Gastrocnemius medialis (tissue), 4 donors: ENCODE measurements around the gene SULT1C3. TPM values are rescaled to one million over a fixed set of nuclear protein-coding genes. Genes with fewer than 3 reads are reported as not detected.

ENCODE experiments used
- ATAC-seq, 2 donors: fragments of 150-250 bp; one replicate each; pipeline ENCODE4 v1.9.1; 2016
- DNase-seq, 2 donors: peaks; one replicate each; pipeline ENCODE4 v3.0.0-alpha.2; 2019
- H3K27ac ChIP-seq, 4 donors: fragments of 200-600 bp; sonication (generic); 1 replicate in 1 of 4; 2 replicates in 3 of 4; pipeline ENCODE4 v1.5.1; 2016 to 2018; ENCODE audit warnings: mild to moderate bottlenecking in 2 of 4, moderate library complexity in 1 of 4
- H3K27me3 ChIP-seq, 3 donors: fragments of 200-600 bp; sonication (generic) in 2 of 3; 1 replicate in 1 of 3; 2 replicates in 2 of 3; pipeline versions ENCODE4 v1.5.1 to v1.6.0; 2016 to 2019; ENCODE audit warnings: mild to moderate bottlenecking in 1 of 3, moderate library complexity in 1 of 3
- H3K36me3 ChIP-seq, 2 donors: fragments of 200-600 bp; sonication (generic) in 1 of 2; one replicate each; pipeline ENCODE4 v1.5.1; 2017 to 2018
- H3K4me1 ChIP-seq, 2 donors: fragments of 200-600 bp; sonication (generic) in 1 of 2; one replicate each; pipeline ENCODE4 v1.5.1; 2016 to 2017; ENCODE audit warnings: mild to moderate bottlenecking in 2 of 2
- H3K4me3 ChIP-seq, 4 donors: fragments of 200-600 bp; sonication (generic) in 3 of 4; 1 replicate in 1 of 4; 2 replicates in 3 of 4; pipeline ENCODE4 v1.5.1; 2016 to 2019; ENCODE audit warnings: mild to moderate bottlenecking in 2 of 4
- H3K9me3 ChIP-seq, 3 donors: fragments of 200-600 bp; sonication (generic) in 2 of 3; 1 replicate in 1 of 3; 2 replicates in 2 of 3; pipeline ENCODE4 v1.5.1; 2016 to 2019
- CTCF ChIP-seq, 5 experiments: fragments of 450-650 bp in 3 of 5; fragments of 200-600 bp in 2 of 5; sonication (generic) in 2 of 5; IDR thresholded peaks in 4 of 5; conservative IDR thresholded peaks in 1 of 5; 1 replicate in 4 of 5; 2 replicates in 1 of 5; pipeline ENCODE4 v1.5.1; 2016 to 2019; ENCODE audit warnings: antibody characterized with exemption in 5 of 5, mild to moderate bottlenecking in 3 of 5, moderate library complexity in 3 of 5
- POLR2A ChIP-seq, 2 donors: fragments of 450-650 bp; IDR thresholded peaks; one replicate each; pipeline ENCODE4 v1.6.1; 2017; ENCODE audit warnings: antibody characterized with exemption in 2 of 2, mild to moderate bottlenecking in 2 of 2, moderate library complexity in 2 of 2
- in situ Hi-C, 4 donors: fragments of 200-750 bp; cut with MboI; loops; one replicate each; pipeline versions ENCODE4 v1.15.0 to v1.8.0; 2017; ENCODE audit warnings: low sequenced_read_pairs in 4 of 4
- intact Hi-C: fragments of 100-400 bp; cut with DNase I; formaldehyde crosslinking; loops from one replicate; pipeline ENCODE4 v1.15.1; 2023; ENCODE audit warnings: low total_unique reads
- total RNA-seq, 4 donors: library from RNA; depleted of rRNA; stranded (reverse); fragments of >200 nt; gene quantifications; one replicate each; pipeline versions ENCODE4 v1.1.0 to v1.2.3, GENCODE V29; 2016

The SULT1C3 gene
- total RNA-seq, 4 donors from 2014 or later: not detected

DNA sequence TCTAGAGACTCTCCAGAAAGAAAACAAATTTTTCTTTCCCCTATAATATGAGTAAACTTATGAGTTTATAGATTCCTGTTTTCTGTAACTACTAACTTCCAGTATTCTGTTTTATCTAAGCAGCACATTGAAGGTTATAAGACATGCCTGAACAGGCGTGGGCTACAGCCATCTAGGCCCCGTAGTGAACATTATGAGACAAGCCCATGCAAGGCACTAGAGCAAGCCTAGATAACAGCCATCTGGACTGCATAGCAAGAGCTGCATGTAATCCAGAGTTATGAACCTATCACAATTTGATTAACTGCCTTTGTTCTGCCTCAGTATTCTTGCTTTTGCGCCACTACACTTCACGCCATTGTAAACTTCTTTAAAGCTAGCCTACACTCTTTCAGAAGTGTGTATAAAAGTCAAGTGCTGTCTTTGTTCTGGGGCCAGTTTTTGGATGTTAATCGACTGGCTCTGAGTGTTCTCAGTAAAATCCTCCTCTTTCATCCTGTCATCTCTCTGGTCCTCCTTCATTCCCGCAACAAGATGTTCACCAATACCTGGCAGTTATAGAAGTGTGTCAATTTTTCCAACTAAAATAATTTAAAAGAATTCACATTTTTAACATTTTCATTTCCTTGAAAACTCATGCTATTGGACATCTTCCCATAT, 3.0 kb upstream of the SULT1C3 start:
- TF ChIP-seq CTCF (IDR thresholded peaks at IDR 0.05 in 4 of 5, conservative IDR thresholded peaks at IDR 0.05 in 1 of 5): no peak
- no peak for TF ChIP-seq POLR2A (IDR thresholded peaks at IDR 0.05)
- no peak for ATAC-seq
- Histone ChIP-seq H3K9me3 (no peaks in the 10 kb centered on the region), H3K27me3 (no peaks in the 10 kb centered on the region), H3K4me3 (no peak overlapping the region), H3K4me1 (no peaks in the 10 kb centered on the region), H3K36me3 (no peaks in the 10 kb centered on the region), H3K27ac (no peak overlapping the region)
- no peak for DNase-seq
- in situ Hi-C loops: no loop called here
- intact Hi-C loops: no loop called here

DNA sequence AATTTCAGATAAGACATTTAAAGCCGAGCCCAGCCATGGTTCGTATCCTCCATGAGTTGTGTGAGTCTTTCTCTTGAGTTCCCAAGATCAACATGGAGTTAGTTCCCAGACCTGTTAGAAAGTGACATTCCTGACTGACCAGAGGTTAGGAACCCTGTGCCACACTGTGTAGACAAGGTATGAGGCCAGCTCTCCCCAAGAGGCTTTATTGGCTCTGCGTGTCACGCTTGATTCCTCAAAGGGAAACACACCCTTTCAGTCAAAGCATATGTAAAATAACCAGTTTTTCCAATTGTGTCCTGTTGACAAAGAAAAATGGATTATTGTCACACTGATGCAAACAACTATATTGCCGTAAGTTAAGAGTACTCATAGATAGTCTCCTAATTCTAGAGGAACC, 1.2 kb downstream of the SULT1C3 start:
- ATAC-seq: no peak
- in situ Hi-C loops: no loop called here

DNA sequence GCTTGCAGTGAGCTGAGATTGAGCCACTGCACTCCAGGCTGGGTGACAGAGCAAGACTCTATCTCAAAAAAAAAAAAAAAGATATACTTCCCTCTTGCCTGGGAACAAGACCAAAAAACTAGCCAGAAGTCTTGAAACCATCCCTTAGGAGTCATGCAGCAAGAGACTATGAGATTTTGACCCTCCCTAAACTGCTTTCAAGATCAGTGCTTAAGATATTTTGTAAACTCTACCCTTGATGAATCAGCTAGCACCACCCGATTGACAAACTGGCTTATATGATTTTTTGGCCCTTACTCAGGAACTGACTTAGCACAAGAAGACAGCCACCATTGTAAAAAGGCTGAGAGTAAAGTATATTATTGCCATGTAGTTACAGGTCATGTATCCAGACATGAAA, 3.8 kb downstream of the SULT1C3 start:
- DNase-seq (no peak), ATAC-seq (no peak)
- TF ChIP-seq POLR2A (IDR thresholded peaks at IDR 0.05) (no peak), CTCF (IDR thresholded peaks at IDR 0.05 in 4 of 5, conservative IDR thresholded peaks at IDR 0.05 in 1 of 5) (no peak)
- Histone ChIP-seq H3K9me3 (no peaks in the 10 kb centered on the region), H3K4me1 (no peaks in the 10 kb centered on the region), H3K27ac (no peak overlapping the region), H3K27me3 (no peaks in the 10 kb centered on the region), H3K36me3 (no peaks in the 10 kb centered on the region), H3K4me3 (no peak overlapping the region)
- in situ Hi-C loops: no loop called here
- intact Hi-C loops: no loop called here

More for the DNA sequence above, 1.2 kb downstream of the SULT1C3 start:
- no peak for DNase-seq
- intact Hi-C loops: no loop called here
- no peaks in the 10 kb centered on the region for H3K36me3 ChIP-seq
- no peaks in the 10 kb centered on the region for H3K9me3 ChIP-seq
- no peak overlapping the region for H3K4me3 ChIP-seq
- no peaks in the 10 kb centered on the region for H3K27me3 ChIP-seq
- no peak for TF ChIP-seq CTCF (IDR thresholded peaks at IDR 0.05 in 4 of 5, conservative IDR thresholded peaks at IDR 0.05 in 1 of 5)
- no peak for TF ChIP-seq POLR2A (IDR thresholded peaks at IDR 0.05)
- no peak overlapping the region for H3K27ac ChIP-seq
- no peaks in the 10 kb centered on the region for H3K4me1 ChIP-seq

- TF ChIP-seq POLR2A (IDR thresholded peaks at IDR 0.05) (no peak), CTCF (IDR thresholded peaks at IDR 0.05 in 4 of 5, conservative IDR thresholded peaks at IDR 0.05 in 1 of 5) (no peak)
- H3K36me3 ChIP-seq: no peaks in the 10 kb centered on the region
- H3K4me1 ChIP-seq: no peaks in the 10 kb centered on the region
- no peak for ATAC-seq
- H3K4me3 ChIP-seq: no peak overlapping the region
- in situ Hi-C loops (no loop called here), intact Hi-C loops (no loop called here)
- H3K27me3 ChIP-seq: no peaks in the 10 kb centered on the region
- DNase-seq: no peak
- H3K27ac ChIP-seq: no peak overlapping the region
- no peaks in the 10 kb centered on the region for H3K9me3 ChIP-seq
Observed at GRCh38 chr2:108244667-108245414, 5.1 kb downstream of the SULT1C3 start.
